ENCODE data around the gene MICU2.
"Not testable (repeated sequence)": the region's sequence is repeated elsewhere in the genome, so short reads cannot be mapped to it uniquely, and the experiment has no call there.

MICU2 gene

GRCh38 chr13:21569686-21570085 lies 34.3 kb downstream of the MICU2 start:
- TF ChIP-seq CTCF (IDR thresholded peaks at IDR 0.05; ENCODE audit: control insufficient read depth, insufficient read depth, low read depth, low read length, missing control alignments): no peak
- no peak for DNase-seq (ENCODE audit: low read depth)
- no peak overlapping the region for H3K4me3 ChIP-seq (ENCODE audit: control insufficient read depth, low read depth, low read length)

- TF ChIP-seq CTCF (IDR thresholded peaks at IDR 0.05; ENCODE audit: control insufficient read depth, insufficient read depth, low read depth, low read length, missing control alignments): no peak
- no peak for DNase-seq (ENCODE audit: low read depth)
- H3K4me3 ChIP-seq (ENCODE audit: control insufficient read depth, low read depth, low read length): no peak overlapping the region
These were observed 35.1 kb downstream of the MICU2 start for GRCh38 chr13:21568854-21569253.

- no peak for TF ChIP-seq CTCF (IDR thresholded peaks at IDR 0.05; ENCODE audit: control insufficient read depth, insufficient read depth, low read depth, low read length, missing control alignments)
- H3K4me3 ChIP-seq (ENCODE audit: control insufficient read depth, low read depth, low read length): no peak overlapping the region
- DNase-seq (ENCODE audit: low read depth): no peak
These were observed 36.3 kb downstream of the MICU2 start for GRCh38 chr13:21567714-21568113.

GRCh38 chr13:21557995-21558394 lies 46.0 kb downstream of the MICU2 start:
- no peak overlapping the region for H3K4me3 ChIP-seq (ENCODE audit: control insufficient read depth, low read depth, low read length)
- no peak for DNase-seq (ENCODE audit: low read depth)
- peak; percentile 58 for TF ChIP-seq CTCF (IDR thresholded peaks at IDR 0.05; ENCODE audit: control insufficient read depth, insufficient read depth, low read depth, low read length, missing control alignments)

GRCh38 chr13:21556051-21556450 lies 47.9 kb downstream of the MICU2 start:
- no peak for TF ChIP-seq CTCF (IDR thresholded peaks at IDR 0.05; ENCODE audit: control insufficient read depth, insufficient read depth, low read depth, low read length, missing control alignments)
- H3K4me3 ChIP-seq (ENCODE audit: control insufficient read depth, low read depth, low read length): no peak overlapping the region
- no peak for DNase-seq (ENCODE audit: low read depth)

- DNase-seq (ENCODE audit: low read depth); H3K4me3 ChIP-seq (ENCODE audit: control insufficient read depth, low read depth, low read length): not testable (repeated sequence)
These were observed 50.7 kb downstream of the MICU2 start for GRCh38 chr13:21553261-21553660.

GRCh38 chr13:21550918-21551317 lies 53.1 kb downstream of the MICU2 start:
- DNase-seq (ENCODE audit: low read depth): no peak
- no peak overlapping the region for H3K4me3 ChIP-seq (ENCODE audit: control insufficient read depth, low read depth, low read length)
- no peak for TF ChIP-seq CTCF (IDR thresholded peaks at IDR 0.05; ENCODE audit: control insufficient read depth, insufficient read depth, low read depth, low read length, missing control alignments)

All from AG09309 (cell line).